ENCODE measurements around the gene HHATL. TPM values are rescaled to one million over a fixed set of nuclear protein-coding genes. Genes with fewer than 3 reads are reported as not detected.

Gene HHATL
- total and polyA plus RNA-seq, 2 of the 8 experiments (the other 6 are each of a cell fraction or from before 2014, with no cell fraction given): 0.18 TPM; not detected in 1

- no peaks in the 10 kb centered on the region; a peak in 1 of 7 replicates for H3K27me3 ChIP-seq (replicated peaks in 1 of 4; ENCODE audit: control insufficient read depth in 3 of 4, extremely low read depth in 1 of 4, insufficient read depth in 3 of 4, low read length in 3 of 4)
- no peak overlapping the region for H3K23ac ChIP-seq (ENCODE audit: insufficient read length)
- no peak overlapping the region for H4K8ac ChIP-seq (ENCODE audit: extremely low read depth, insufficient read depth, low read length)
- no peak overlapping the region for H3K18ac ChIP-seq (ENCODE audit: extremely low read depth, low read length)
- H2BK5ac ChIP-seq (ENCODE audit: low read depth, low read length): no peak overlapping the region
- no peak overlapping the region for H2BK20ac ChIP-seq (ENCODE audit: low read length)
- no peaks in the 10 kb centered on the region for H3K9me3 ChIP-seq (ENCODE audit: insufficient read depth in 2 of 2, low read depth in 1 of 2, low read length in 1 of 2)
- no peak overlapping the region for H3K27ac ChIP-seq (ENCODE audit: low read depth, low read length)
- 98% methylated on average over 10 of the region's 10 CpGs; no CpG with 5 or more reads in 1 of the 2 experiments for WGBS, 2 experiments (ENCODE audit: extremely low coverage in 1 of 2, insufficient coverage in 1 of 2, insufficient read length in 1 of 2, insufficient replicate concordance in 2 of 2, low coverage in 1 of 2, low lambda C conversion rate in 2 of 2, missing lambda C conversion rate in 1 of 2)
- TF ChIP-seq FOSL1 (IDR thresholded peaks at IDR 0.05; ENCODE audit: insufficient read depth, low read depth, low read length) (no peak), EP300 (IDR thresholded peaks at IDR 0.05; ENCODE audit: borderline replicate concordance in 1 of 2, low read depth in 2 of 2, low read length in 2 of 2) (no peak), CREB1 (IDR thresholded peaks at IDR 0.05) (no peak), KDM1A (IDR thresholded peaks at IDR 0.05; ENCODE audit: borderline replicate concordance, low read length) (no peak)
- H3K79me2 ChIP-seq (ENCODE audit: control insufficient read depth in 1 of 2, insufficient read depth in 2 of 2, low read length in 2 of 2): no peaks in the 10 kb centered on the region
- no peak overlapping the region for H3K4ac ChIP-seq (replicated peaks; ENCODE audit: insufficient read length, low read depth, low read length)
- no peak overlapping the region for H2BK12ac ChIP-seq (ENCODE audit: low read depth, low read length)
- H3K79me1 ChIP-seq (ENCODE audit: low read depth, low read length): no peaks in the 10 kb centered on the region
- H3K56ac ChIP-seq (replicated peaks; ENCODE audit: insufficient read length, low read depth, low read length): no peak overlapping the region
- no peak overlapping the region for H3K4me3 ChIP-seq (ENCODE audit: extremely low read depth in 1 of 4, insufficient read depth in 2 of 4, low read depth in 3 of 4, low read length in 4 of 4)
- no peak overlapping the region for H2AK5ac ChIP-seq (ENCODE audit: low read depth, low read length)
- H3K4me2 ChIP-seq (ENCODE audit: insufficient read depth in 1 of 2, low read depth in 2 of 2, low read length in 2 of 2): no peak overlapping the region
- H3K9ac ChIP-seq (replicated peaks in 1 of 4; ENCODE audit: extremely low read depth in 1 of 4, low read depth in 3 of 4, low read length in 3 of 4): no peak overlapping the region
- no peaks in the 10 kb centered on the region for H4K20me1 ChIP-seq (replicated peaks in 1 of 2; ENCODE audit: control insufficient read depth in 1 of 2, insufficient read depth in 2 of 2, low read length in 2 of 2)
- no peak overlapping the region for H3K14ac ChIP-seq (ENCODE audit: insufficient read length)
- DNase-seq (ENCODE audit: low read depth in 1 of 2, low spot score in 2 of 2) (no peak), FAIRE-seq (no peak)
- no peak overlapping the region for H2BK120ac ChIP-seq (replicated peaks; ENCODE audit: low read depth, low read length)
- no peak overlapping the region for H4K91ac ChIP-seq (replicated peaks; ENCODE audit: insufficient read length, low read length)
- no peaks in the 10 kb centered on the region for H3K23me2 ChIP-seq (ENCODE audit: low read depth, low read length)
- no peaks in the 10 kb centered on the region; a peak in 2 of 7 replicates for H3K4me1 ChIP-seq (replicated peaks in 1 of 4; ENCODE audit: control insufficient read depth in 3 of 4, insufficient read depth in 4 of 4, low read length in 3 of 4)
- H2BK15ac ChIP-seq (ENCODE audit: low read length): no peak overlapping the region
- no peaks in the 10 kb centered on the region for H3K36me3 ChIP-seq (ENCODE audit: control insufficient read depth in 2 of 4, insufficient read depth in 4 of 4, low read length in 3 of 4)
- no peak overlapping the region for H2AFZ ChIP-seq (ENCODE audit: low read length)
- H4K5ac ChIP-seq (ENCODE audit: insufficient read length, low read depth, low read length): no peak overlapping the region
- POLR2A ChIA-PET (ENCODE audit: partially characterized antibody): no interaction called here
- CTCF ChIA-PET (ENCODE audit: partially characterized antibody): interaction anchor here (1.1 to 11.4 kb wide), 6 partner anchors 10 to 55 kb away, joined by 3 to 53 read pairs (median 4); partner anchors contain the start of gene KLHL40
Observed at GRCh38 chr3:42709621-42710020, 7.0 kb upstream of the HHATL start.
